OCI-LY7 (cell line): ENCODE results near the gene SQOR.

Experiments
- CTCF ChIP-seq: fragments of 200-600 bp; sonication (generic); conservative IDR thresholded peaks from 2 replicates; pipeline ENCODE4 v1.5.1; 2014; ENCODE audit warnings: mild to moderate bottlenecking, antibody characterized with exemption, low read length, moderate library complexity, mixed read lengths
- EZH2phosphoT487 ChIP-seq: fragments of 200-600 bp; sonication (generic); IDR thresholded peaks from 2 replicates; pipeline ENCODE4 v1.6.1; 2018; ENCODE audit warnings: low read depth, borderline replicate concordance, mild to moderate bottlenecking, mixed run types, antibody characterized with exemption, low read length, moderate library complexity, mixed read lengths

- TF ChIP-seq CTCF (no peak), EZH2phosphoT487 (no peak)
Observed at GRCh38 chr15:45634432-45635190, at the start of gene SQOR.
